ENCODE data around the gene SH3TC2.

SH3TC2 gene

DNA sequence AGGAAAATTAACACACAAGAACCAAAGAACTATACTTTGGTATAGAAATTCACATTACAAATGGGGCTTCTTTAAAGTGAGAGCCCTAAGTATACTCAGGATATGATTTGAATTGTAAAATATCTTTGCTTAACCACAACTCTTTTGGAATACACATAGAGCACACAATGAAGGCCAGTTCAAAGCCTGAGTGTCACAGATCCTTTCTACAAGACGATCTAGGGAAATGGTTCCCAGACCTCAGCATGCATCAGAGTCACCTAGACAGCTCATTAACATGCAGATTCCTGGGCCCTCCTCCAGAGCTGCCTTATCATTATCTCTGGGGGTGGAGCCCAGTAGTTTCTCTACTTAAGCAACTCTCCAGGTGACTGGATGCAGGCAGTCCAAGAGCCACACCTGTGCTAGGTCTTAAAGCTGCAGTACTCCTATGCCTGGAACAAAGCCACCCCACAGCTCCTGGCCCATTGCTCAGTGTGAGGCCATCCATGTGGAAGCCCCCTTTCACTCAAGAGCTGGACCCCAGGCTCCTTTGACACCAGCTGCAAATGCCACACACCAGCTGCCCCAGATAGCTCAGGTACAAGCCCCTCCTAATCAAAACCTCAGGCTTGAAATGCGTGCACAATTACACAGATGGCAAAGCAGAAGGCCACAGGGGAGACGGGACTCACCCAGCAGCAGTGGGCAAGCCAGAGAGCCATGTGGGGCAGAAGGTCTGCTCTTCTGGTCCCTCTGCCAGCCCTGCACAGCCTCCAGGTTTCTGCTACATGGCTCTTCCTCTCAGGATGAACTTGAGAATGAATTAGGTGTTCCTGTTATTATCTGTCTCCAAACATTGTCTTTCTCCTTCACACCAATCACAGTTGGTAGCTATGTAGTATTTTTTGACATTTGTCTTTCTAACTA is 106.1 kb downstream of the SH3TC2 start:
- TF ChIP-seq, protein P1, sequence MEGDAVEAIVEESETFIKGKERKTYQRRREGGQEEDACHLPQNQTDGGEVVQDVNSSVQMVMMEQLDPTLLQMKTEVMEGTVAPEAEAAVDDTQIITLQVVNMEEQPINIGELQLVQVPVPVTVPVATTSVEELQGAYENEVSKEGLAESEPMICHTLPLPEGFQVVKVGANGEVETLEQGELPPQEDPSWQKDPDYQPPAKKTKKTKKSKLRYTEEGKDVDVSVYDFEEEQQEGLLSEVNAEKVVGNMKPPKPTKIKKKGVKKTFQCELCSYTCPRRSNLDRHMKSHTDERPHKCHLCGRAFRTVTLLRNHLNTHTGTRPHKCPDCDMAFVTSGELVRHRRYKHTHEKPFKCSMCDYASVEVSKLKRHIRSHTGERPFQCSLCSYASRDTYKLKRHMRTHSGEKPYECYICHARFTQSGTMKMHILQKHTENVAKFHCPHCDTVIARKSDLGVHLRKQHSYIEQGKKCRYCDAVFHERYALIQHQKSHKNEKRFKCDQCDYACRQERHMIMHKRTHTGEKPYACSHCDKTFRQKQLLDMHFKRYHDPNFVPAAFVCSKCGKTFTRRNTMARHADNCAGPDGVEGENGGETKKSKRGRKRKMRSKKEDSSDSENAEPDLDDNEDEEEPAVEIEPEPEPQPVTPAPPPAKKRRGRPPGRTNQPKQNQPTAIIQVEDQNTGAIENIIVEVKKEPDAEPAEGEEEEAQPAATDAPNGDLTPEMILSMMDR (IDR thresholded peaks at IDR 0.05) = no peak
